Stimulated activated CD8-positive, alpha-beta memory T cell treated with anti-CD3 and anti-CD28 coated beads, Interleukin-15, amount 100 ng/mL, for 1 hour (primary cell): Measurements from ENCODE around the gene ATP1A2.

Experiments
- DNase-seq: peaks from one replicate; pipeline ENCODE4 v3.0.0-alpha.2; 2020; ENCODE audit warnings: low read depth

The ATP1A2 gene

DNA sequence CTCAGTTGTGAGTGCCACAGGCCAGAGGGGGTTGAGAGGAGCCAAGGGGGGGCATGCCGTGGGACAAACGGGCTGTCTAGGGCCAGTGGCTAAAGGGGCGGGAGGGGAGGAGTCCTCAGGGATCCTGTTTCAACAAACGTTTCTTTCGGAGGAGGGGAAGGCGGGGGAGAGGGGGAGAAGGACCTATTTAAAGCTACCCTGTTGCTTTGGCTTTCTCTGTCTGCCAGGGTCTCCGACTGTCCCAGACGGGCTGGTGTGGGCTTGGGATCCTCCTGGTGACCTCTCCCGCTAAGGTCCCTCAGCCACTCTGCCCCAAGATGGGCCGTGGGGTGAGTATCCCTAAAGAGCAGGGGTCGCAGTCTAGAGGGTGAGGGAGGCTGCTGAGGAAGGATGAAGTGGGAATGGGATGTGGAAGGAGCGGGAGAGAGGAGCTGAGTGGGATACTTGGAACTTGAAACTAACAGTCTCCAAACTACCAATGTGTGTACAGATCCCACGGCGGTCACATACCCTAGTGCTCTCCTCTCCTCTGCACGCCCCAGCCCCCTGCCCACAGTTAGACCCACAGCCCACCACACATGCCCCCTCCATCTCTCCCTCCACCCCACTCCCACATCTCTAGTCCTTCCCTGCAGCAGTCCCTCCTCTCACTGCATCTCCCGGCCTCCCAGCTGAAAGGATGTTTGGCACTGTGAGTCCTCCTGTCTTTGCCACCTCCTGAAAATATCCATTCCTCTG, at the start of gene ATP1A2:
TSS of gene ATP1A2 (plus strand) at position 215 of the 738 bp plus-strand sequence. CDS start at position 318, 103 bp downstream.
- no peak for DNase-seq

DNA sequence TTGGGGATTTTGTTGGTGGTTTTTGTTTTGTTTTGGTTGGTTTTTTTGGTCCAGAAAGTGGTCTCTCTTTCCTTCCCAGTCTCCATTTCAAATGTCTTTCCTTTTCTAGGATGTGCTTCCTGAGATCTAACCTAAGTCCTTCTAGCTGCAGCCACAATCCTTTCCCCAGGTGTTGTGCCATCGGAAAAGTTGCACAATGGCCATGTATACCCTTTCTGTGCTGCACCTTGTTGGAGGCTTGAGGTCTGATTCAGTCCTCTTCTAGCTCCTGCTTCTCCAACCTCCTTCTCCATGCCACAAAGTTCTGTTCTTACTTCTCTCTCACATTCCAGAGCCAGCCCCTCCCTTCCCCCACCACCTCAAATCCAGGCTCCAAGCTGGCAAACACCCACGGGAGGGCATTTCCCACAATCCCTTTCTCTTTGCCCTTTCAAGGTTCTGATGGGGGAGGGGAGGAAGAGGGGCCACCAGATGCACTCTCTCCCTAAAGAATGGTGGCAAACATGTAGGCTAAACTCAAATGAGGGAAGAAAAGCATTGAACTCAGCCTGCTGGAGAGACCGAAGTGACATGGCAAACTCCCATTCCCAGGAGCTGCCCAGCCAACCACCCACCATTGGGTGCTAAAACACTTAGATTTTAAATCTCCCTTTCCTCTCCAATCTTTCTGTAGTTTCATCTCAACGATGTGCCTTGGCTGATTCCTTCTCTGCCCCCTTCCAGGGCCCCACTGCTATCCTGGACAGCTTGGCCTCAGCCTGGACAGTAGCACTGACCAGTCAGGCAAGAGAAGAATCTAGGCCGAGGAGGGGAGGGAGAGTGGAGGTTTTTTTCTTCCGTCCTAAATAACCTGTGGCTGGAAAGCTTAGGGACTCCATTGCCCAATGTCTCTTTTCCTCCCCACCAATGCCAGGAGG, 48.5 kb upstream of the ATP1A2 start:
- no peak for DNase-seq

DNA sequence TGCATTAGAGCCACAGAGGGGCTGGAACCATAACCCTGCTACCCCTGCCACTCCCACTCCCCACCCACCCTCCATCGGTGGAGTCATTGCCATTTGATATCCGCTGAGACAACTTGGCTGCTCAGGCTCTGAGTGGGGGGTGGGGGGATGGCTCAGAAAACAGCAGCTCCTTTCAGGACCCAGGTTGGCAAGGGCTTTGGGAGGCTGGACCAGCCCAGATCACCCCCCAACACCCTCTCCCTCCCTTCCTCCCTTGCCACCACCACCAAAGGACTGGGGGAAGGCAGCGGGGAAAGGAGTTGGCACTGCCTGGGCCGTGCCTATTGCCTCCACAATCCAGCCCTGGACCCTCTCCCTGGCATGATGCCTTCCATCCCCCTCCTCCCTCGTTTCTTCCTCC, 47.3 kb upstream of the ATP1A2 start:
- no peak for DNase-seq

DNA sequence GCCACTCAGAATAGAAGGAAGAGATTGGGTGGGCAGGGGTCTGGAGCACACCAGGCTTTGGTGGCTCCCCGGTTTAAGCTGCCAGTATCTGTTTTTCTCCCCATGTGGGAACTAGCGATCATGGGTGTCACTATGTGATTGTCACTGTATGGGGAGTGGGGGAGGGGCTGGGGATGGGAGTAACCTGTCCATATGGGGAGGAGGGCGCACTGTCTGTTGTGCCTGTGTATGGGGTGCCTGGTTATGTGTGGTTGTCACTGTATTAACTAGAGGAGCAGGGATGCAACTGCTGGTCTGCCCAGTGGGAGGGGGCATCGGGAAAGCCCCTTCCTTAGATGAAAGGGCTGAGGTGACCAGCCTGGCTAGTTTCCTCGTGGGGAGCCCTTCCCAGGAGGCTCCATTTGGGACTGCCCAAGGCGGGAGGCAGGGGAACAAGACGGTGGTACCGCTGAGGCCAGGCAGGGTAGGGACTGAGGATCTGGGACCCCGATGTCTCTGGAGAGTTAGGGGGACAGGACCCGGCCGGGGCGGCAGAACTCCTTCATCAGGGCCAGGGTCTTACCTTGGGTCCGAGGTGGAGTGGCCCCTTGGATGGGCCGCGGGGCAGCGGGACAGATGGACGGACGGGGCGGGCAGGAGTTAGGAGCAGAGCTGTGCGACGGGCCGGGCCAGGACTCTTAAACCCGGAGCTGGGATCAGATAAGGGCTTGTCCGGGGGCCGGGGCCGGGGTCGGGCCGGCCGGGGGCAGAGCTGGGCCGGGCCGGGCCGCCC, 45.9 kb upstream of the ATP1A2 start, which contains the start of gene KCNJ10:
TSS of gene KCNJ10 (minus strand) at position 701 of the 772 bp plus-strand sequence. CDS start 27,628 bp downstream, outside the sequence.
- no peak for DNase-seq

DNA sequence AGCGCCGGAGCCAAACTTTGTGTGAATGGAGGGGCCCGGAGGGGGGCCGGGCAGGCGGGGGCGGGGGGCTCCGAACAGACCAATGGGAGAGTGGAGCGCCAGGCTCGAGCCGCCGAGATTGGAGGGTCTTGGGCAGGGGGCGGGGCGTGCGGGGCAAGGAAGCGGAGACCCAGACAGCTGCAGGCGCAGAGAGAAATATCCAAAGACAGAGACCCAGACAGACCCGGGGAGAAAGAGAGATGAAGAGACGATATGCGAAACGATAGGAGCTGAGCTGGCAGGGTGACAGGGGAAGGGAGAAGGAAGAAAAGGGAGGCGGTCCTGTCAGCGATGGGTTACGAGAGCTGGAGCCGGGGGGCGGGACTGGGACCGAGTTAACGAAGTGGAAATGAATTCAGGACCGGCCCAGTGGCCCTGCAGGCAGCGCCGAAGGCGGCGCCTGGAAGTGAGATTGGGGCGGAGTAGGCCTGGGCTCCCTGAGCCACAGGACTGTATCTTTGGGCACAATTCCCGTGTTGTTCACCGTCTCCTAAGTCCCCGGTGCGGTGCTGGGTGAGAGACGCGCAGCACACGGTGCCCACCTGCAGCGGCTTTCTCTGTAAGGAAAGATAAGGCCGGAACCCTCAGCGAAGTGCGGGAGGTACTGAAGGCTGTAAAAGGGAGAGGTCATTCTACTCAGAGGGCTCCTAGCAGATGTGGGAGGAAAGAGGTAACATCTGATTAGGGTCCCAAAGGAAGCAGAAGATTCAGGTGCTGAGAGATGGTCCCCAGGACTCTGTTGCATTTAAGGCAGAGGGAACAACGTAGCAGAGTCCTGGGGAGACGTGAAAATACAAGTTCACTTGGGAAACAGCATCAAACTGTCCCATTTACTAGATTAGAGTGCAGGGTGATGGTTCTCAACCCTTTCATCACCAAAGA, 45.1 kb upstream of the ATP1A2 start:
- peak; percentile 53 for DNase-seq

DNA sequence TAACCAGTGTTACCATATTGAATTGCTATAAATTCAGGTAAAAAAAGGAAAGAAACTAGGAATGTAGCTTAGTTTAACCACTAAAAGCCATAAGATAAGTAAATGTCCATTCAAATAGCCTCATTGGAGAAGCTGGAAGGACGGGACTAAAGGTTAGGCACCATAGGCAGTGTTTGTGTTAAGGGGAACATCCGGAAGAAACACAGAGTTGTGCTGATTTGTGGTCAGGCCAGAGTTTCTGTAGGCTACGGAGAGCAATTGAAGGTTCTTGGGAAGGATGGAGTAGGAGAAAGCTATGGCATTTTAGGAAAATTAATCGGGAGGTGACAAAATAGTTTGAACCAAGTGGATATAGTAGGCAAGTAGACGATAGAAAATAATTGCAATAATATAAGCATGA, 44.3 kb upstream of the ATP1A2 start:
- DNase-seq, result no peak

DNA sequence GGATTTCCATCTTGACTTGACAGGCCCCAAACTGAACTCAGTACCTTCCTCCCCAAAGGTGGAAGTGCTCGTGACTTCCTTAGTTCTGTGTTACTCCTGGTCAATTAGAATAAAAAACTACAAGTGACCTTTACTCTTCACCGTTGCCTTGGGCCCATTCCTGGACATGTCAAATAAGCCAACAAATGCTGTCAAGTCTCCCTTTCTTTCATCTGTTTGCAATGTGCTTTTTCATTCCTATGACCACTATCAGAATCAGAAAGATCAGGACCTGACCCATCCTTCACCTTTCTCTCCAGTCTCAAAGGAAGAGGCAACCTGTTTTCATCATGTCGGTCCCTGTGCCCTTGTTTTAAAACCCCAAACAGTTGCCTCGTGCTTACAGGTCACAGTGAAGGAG, 40.7 kb upstream of the ATP1A2 start:
- no peak for DNase-seq

DNA sequence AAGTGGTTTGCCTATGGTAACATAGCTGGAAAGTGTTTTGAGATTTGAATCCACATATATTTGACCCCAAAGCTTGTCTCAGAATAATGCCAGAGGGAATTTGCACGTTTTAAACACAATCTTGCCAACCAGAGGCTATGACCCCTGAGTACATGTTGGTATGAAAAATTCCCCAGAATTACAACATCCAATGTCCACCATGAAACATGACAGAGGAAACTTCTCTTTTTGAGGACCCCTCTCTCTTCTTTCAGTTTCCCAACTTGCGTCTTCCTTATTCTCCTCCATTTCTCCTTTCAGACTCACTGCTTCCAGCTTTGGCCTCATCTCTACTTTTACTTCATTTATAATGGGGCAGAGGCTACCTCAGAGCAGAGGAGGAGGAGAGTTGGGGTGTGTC, 39.7 kb upstream of the ATP1A2 start:
- no peak for DNase-seq

DNA sequence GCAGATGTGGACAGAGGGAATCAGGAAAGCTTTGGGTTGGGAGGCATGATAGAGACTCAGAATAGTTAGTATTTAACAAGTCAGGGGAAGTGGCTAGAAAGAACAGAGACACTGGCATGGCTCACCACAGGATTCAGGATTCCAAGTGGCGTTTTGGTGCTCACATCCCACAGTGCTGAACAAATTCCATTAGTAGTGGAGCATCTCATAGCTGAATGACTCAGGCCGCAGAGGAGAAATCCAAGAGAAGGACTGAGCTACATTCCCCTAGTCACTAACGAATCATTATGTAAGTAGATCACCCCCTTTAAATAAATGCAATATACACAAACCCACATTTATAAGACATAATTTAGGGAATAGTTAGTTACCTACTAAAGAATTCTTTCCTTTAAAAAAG, 39.3 kb upstream of the ATP1A2 start:
- DNase-seq, result no peak

DNA sequence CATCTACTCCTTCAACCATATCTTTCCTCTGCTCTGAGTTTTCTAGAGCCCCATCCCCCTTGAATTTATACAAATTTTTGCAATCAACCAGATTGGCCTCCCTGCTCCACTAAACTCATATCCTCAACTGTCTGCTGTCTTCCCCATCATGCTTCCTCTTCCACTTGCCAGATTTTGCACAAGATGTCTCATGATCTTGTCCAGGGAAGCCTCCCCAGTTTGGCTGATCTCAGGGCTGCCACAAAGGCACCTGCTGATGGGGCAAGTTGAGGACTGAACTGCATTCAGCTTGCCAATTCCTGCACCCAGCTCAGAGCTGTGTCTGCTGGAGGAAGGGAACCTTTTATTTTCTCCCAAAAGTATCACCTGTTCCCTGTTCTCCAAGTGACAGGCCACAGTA, 38.1 kb upstream of the ATP1A2 start:
- DNase-seq, result no peak

DNA sequence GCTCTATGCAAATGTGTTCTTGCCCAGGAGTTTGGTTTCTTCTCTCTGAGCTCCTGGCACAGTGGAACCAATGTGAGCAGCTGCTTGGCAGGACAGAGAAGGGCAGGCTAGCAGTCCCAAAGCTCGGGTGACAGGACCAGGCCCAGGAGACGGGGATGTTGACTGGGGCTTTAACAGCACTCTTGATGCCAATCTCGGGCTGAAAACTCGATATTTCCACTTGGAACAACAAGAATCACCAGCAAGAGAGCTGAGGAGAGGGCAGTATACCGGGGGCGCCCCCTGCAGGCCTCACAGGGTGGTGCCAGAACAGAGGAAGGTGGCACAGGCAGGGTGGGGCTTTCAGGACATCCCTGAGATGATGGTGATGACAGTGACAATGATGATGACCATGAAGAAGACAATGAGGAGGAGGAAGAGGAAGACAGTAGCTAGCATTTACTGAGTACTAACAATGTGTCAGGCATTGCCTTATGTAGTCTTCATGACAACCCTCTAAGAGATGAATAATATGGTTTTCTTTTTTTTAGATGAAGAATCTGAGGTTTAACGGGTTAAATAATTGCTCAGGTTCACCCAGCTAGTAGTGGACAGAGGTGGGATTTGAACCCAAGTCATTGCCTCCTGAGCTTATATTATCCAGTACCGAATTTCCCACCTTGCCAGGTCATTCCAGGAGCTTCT, 36.9 kb upstream of the ATP1A2 start:
- DNase-seq, result peak; percentile 36

DNA sequence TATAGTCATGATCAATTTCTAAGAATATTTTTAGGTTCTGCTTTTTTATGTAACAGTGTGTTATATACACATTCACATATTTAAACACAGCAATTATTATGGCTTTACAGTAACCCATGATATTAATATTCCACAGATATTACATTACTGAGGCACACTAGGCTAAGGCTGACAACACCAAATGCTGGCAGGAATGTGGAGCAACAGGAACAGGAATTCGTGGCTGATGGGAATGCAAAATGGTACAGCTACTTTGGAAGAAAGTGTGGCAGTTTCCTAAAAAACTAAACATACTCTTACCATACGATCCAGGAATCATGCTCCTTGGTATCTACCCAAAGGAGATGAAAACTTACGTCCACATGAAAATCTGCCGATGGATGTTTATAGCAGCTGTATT, 36.1 kb upstream of the ATP1A2 start:
- DNase-seq, result no peak

DNA sequence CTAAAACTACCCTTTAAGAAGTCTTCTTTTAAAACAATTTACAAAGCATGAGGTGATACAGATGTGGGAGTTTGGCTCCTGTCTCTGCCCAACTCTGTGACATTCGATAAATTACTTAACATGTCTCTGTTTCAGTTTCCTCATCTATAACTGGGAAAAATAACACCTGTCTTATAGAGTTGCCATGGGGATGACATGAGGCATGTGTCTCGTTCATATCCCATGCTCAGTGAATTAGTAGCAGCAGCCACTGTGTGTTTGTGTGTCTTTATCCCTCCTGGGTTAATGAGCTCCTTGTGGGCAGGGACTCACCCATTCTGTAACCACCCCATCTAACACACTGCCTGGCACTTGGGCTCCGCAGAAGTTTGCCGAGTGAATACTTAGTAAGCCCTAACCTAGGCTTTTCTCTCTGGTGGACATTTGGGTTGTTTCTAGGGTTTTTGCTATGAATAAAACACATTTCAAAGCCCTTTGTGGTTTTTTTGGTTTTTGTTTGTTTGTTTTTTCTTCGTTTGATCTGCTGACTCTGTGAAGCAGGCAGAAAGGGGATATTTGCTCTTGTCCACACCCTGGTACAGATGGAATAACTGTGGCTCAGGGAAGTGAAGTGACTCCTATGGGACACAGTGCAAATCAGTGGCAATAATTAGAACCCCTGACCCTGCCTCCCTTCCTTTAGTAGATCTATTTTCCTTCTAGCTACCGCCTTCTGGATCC, 35.0 kb upstream of the ATP1A2 start:
- DNase-seq, result no peak

DNA sequence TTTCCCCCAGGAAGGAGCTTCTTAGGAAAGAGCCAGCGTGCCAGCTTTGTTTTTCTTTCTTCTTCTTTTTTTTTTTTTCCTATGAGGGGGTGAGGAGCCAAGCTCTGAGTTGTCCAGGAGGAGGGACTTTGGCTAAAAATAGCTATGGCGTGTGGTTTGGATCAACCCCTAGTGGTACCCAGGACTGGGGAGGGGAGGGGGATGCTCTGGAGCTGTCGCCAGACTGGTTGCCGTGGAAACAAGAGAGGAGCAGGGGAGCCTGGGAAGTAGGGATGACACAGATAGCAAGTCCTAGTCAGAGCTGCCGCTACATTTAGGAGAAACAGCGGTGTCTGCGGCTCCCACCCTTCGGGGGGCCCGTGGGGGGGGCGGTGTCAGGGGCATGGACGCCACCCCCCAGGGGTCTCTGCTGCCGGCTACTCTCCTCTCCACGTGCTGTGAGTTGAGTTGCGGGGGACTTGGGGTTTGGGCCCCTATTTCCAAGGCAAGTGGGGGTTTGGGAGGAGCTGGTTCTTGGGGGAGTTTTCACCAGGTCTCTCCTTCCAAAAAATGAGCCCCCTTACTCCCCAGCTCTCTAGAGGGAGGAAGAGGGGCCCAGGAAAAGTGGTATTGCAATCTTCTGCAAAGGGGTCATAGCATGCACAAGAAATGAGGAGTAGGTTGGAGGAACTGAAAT, 34.2 kb upstream of the ATP1A2 start, which contains the start of gene KCNJ9:
TSS of gene KCNJ9 (plus strand) at position 278 of the 676 bp plus-strand sequence. CDS start 2,493 bp downstream, outside the sequence.
- no peak for DNase-seq

DNA sequence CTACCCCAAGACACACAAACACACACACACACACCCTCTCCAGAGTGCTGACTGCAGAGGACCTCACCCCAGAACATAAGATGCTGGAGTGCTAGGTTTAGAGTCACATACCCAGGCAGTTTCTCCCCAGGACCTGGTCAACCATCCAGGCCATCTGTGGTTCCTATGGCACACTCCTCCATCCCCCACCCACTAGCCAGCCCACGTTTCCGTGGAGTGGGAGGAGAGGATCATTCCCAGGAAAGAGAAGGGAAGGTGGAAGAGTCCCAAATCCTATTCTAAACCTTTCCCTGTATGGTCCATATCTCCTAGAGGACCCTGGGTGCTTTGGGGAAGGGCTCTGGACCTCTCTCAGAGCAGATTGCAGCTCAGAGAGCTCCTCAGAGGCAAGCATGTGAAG, 33.1 kb upstream of the ATP1A2 start:
- no peak for DNase-seq

DNA sequence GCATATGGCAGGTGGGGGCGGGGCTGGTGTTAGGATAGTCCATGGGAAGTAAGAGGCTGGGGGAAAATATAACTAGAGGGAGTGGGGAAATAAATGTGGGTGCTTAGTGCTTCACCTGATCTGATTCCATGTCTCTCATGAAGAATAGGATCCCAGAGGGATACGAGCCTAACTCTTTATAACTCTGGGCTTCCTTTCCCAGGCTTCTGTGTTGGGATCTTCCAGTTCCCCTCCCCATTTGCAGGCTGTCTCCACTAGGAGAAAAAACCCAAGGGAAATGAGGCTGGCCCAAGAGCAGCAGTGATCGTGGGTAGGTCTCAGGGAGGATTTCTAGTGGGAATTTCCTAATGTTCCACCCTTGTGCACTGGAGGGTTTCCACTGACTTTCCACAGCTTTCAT, 32.6 kb upstream of the ATP1A2 start:
- no peak for DNase-seq

DNA sequence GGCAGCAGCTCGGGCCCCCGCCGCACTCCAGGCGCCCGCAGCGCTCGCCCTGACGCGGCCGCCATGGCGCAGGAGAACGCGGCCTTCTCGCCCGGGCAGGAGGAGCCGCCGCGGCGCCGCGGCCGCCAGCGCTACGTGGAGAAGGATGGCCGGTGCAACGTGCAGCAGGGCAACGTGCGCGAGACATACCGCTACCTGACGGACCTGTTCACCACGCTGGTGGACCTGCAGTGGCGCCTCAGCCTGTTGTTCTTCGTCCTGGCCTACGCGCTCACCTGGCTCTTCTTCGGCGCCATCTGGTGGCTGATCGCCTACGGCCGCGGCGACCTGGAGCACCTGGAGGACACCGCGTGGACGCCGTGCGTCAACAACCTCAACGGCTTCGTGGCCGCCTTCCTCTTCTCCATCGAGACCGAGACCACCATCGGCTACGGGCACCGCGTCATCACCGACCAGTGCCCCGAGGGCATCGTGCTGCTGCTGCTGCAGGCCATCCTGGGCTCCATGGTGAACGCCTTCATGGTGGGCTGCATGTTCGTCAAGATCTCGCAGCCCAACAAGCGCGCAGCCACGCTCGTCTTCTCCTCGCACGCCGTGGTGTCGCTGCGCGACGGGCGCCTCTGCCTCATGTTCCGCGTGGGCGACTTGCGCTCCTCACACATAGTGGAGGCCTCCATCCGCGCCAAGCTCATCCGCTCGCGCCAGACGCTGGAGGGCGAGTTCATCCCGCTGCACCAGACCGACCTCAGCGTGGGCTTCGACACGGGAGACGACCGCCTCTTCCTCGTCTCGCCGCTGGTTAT, 31.4 kb upstream of the ATP1A2 start:
- DNase-seq, result peak; percentile 49

DNA sequence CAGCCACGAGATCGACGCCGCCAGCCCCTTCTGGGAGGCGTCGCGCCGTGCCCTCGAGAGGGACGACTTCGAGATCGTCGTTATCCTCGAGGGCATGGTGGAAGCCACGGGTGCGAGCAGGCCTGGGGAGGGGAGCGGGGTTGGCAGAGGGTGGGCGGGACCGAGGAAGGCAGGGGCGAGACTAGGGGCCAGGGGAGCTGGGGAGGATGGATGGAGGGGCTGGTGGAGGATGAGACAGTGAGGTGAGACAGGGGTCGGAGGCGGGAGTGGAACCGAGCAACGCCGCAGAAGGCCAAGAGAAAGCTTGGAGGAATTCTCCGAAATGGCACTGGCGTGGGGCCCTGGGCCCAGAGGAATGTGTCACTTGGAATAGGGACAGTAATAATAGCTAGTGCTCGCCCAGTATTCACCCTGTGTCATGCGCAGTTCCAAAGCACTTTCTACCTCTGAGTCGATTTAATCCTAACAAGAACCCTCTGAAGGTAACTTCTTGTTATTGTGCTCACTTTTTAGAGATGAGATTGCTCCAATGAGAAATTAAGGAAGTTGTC, 30.7 kb upstream of the ATP1A2 start:
- DNase-seq, result no peak
